Spinal cord (tissue), 10 donors: ENCODE measurements around the gene IMP3. TPM values are rescaled to one million over a fixed set of nuclear protein-coding genes. Genes with fewer than 3 reads are reported as not detected.
"Not testable (repeated sequence)": the region's sequence is repeated elsewhere in the genome, so short reads cannot be mapped to it uniquely, and the experiment has no call there.

Source experiments
- DNase-seq, 6 donors: peaks; one replicate each; pipeline versions ENCODE4 v3.0.0 to v3.0.0-alpha.2; 2013 to 2015; ENCODE audit warnings: low spot score in 6 of 6, low read depth in 4 of 6
- H3K27ac ChIP-seq: one replicate; pipeline ENCODE4 v1.5.1; 2013; ENCODE audit warnings: low read depth, low read length, control low read depth
- H3K27me3 ChIP-seq: one replicate; pipeline ENCODE4 v1.6.1; 2013; ENCODE audit warnings: low read length; ENCODE audit not compliant: control insufficient read depth, insufficient read depth
- H3K36me3 ChIP-seq: one replicate; pipeline ENCODE4 v1.6.1; 2013; ENCODE audit warnings: low read length; ENCODE audit not compliant: control insufficient read depth, insufficient read depth
- H3K4me1 ChIP-seq: one replicate; pipeline ENCODE4 v1.6.1; 2013; ENCODE audit warnings: low read length; ENCODE audit not compliant: control insufficient read depth, insufficient read depth
- H3K4me3 ChIP-seq: one replicate; pipeline ENCODE4 v1.5.1; 2013; ENCODE audit warnings: low read depth, low read length, control low read depth
- H3K9me3 ChIP-seq: one replicate; pipeline ENCODE4 v1.6.1; 2013; ENCODE audit warnings: low read length; ENCODE audit not compliant: control insufficient read depth, insufficient read depth
- WGBS: methylation state at CpG from one replicate; pipeline ENCODE4 v1.1.5; 2013; ENCODE audit warnings: missing lambda C conversion rate; ENCODE audit not compliant: insufficient coverage; 5-methylcytosine and 5-hydroxymethylcytosine counted together
- polyA plus RNA-seq, 2 donors: library from polyadenylated mRNA; unstranded; fragments of 120-200 nt; gene quantifications; one replicate each; pipeline ENCODE4 v1.2.1, GENCODE V29; 2013; ENCODE audit not compliant: insufficient read length in 2 of 2
- total RNA-seq, 2 donors: library from RNA; depleted of rRNA in 1 of 2; stranded (reverse); fragments of 120-200 nt in 1 of 2; fragments of >200 nt in 1 of 2; gene quantifications; one replicate each; pipeline versions ENCODE4 v1.2.3 to v1.2.4, GENCODE V29; 2013 to 2014
- donor health status: healthy.

The IMP3 gene
- total and polyA plus RNA-seq, 4 donors = 34.7 to 66.6 (median 59.5) TPM

DNA sequence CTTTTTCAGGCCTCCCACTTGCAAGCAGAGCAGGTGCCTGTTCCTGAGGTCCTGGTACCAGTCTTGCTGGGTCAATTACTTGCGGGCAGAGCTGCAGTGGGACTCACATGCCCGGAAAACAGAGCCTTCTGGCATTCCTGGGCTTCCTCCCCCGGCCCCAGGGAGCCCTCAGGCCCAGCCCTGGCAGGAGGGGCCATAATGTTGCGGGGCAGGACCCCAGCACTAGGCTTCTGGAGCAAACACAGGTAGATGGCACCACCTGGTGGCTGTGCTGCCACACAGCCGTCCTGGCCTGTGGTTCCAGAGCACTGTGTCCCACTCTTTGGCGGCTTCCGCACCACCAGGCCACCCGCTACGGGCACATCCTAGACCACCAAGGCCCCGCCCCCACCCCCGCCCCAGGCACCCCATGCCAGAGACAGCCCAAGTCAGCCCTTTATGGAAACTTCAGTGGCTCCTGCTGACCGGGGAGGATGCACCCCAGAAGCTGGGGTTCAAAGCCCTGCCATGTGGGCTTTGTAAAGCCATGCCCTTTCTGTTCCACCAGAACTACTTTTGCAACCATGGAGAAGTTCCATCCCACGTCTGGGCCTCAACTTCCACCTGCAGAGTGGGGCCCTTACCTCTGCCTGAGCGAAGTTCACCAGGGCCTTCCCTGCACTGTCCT, 43.8 kb upstream of the IMP3 start:
- not testable (repeated sequence) for H3K9me3 ChIP-seq, H3K27ac ChIP-seq, H3K4me3 ChIP-seq, H3K27me3 ChIP-seq
- WGBS = 17% methylated on average over 12 of the region's 14 CpGs
- Histone ChIP-seq H3K4me1 (peaks cover 23% of the 10 kb centered on the region), H3K36me3 (peaks cover 47% of the 10 kb centered on the region)
- peak in 2 of 6 donors; percentile 85 to 88 for DNase-seq

DNA sequence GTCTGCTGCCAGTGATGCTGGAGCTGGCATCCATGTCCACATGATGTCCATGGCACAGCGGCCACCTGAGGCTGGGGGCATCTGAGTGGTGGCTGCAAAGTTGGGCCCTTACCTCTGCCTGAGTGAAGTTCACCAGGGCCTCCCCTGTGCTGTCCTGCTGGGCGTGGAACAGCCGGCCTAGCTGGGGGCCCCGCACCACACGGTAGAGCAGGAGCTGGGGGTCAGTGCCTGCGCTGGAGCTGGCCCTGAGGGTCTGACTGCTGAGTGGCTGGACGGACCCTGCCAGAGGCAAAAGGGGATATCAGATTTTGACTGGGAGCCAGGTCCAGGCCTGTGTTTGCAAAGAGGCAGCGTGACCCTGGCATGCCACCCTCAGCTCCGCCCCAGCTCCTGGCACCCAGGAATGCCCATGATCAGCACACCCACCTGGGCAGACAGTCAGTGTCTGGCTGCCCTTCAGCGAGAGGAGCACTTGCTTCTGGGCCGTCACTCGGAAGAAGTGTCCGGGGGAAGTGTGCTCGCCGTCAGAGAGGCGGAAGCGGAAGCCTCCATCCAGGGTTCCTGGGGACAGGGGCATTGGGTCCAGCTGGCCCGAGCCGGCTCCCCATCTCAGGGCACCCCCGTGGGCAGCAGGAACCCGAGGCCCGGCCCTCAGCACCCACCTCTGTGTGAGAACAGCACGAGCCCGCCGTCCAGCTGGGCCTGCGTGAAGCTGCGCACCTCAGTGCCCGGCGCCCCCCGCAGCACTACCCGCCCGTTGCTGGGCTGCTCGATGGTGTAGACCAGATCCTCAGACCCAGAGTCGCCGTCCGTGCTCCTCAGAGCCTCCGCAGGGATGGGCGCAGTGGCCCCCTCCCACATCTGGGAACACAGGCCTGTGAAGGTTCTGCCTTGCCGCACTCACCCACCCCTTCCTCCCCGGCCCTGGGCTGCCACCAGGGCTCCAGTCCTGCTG, 42.4 kb upstream of the IMP3 start:
- peaks cover 39% of the 10 kb centered on the region for H3K36me3 ChIP-seq
- WGBS = 90% methylated on average over 36 of the region's 40 CpGs

DNA sequence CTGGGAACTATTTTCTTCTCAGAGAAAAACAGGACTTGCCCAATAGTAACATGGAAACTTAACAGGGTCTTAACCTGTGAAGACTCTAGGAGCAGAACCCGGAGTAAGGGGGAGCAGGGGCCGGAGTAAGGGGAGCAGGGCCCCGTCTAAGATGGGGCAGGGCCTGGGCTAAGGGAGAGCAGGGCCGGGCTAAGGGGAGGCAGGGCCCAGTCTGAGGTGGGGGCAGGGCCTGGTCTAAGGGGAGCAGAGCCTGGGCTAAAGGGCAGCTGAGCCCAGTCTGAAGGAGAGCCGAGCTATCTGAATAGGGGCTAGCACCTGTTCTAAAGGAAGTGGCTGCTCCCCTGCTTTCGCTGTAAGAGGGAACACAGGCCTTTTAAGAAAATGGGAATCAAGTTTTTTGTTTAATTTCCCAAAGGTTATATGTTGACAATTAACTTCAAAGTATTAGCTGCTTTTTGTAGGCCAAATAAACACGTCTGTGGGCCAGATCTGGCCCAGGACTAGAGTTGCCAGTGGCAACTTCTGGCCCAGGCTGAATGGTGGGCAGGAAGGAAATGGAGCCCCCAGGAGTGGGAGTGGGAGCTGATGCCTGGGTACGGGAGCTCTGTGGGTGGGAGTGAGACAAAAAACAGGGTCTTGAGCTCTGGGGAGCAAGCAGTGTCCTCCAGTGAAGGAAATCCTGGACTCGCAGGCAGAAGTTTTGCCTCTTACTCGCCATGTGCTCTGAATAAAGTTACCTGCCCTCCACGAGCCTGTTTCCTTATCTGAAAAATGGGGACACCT, 40.2 kb upstream of the IMP3 start:
- no peak for DNase-seq
- WGBS = 67% methylated on average over 9 of the region's 11 CpGs
- H3K36me3 ChIP-seq = peaks cover 53% of the 10 kb centered on the region
- H3K4me3 ChIP-seq = no peak overlapping the region
- peaks cover 27% of the 10 kb centered on the region for H3K4me1 ChIP-seq
- H3K27ac ChIP-seq = no peak overlapping the region
- no peaks in the 10 kb centered on the region for H3K9me3 ChIP-seq
- H3K27me3 ChIP-seq = no peaks in the 10 kb centered on the region

More for the DNA sequence above, 42.4 kb upstream of the IMP3 start:
- H3K27me3 ChIP-seq = no peaks in the 10 kb centered on the region
- no peak overlapping the region for H3K4me3 ChIP-seq
- H3K9me3 ChIP-seq = no peaks in the 10 kb centered on the region
- H3K4me1 ChIP-seq = peaks cover 23% of the 10 kb centered on the region
- DNase-seq = no peak
- H3K27ac ChIP-seq = no peak overlapping the region

DNA sequence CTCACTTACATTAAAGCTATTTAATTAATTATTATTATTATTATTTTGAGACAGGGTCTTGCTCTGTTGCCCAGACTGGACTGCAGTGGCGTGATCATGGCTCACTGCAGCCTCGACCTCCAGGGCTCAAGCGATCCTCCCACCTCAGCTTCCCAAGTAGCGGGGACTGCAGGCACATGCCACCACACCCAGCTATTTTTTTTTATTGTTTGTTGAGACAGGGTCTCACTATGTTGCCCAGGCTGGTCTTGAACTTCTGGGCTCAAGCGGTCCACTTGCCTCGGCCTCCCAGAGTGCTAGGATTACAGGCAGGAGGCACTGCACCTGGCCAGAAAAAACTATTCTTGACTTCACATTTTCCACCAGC, 38.3 kb upstream of the IMP3 start:
- Histone ChIP-seq H3K36me3 (peaks cover 52% of the 10 kb centered on the region), H3K4me1 (peaks cover 37% of the 10 kb centered on the region)
- not testable (repeated sequence) for H3K27me3 ChIP-seq, H3K4me3 ChIP-seq, H3K27ac ChIP-seq, DNase-seq, H3K9me3 ChIP-seq
- 88% methylated on average over 5 of the region's 6 CpGs for WGBS

DNA sequence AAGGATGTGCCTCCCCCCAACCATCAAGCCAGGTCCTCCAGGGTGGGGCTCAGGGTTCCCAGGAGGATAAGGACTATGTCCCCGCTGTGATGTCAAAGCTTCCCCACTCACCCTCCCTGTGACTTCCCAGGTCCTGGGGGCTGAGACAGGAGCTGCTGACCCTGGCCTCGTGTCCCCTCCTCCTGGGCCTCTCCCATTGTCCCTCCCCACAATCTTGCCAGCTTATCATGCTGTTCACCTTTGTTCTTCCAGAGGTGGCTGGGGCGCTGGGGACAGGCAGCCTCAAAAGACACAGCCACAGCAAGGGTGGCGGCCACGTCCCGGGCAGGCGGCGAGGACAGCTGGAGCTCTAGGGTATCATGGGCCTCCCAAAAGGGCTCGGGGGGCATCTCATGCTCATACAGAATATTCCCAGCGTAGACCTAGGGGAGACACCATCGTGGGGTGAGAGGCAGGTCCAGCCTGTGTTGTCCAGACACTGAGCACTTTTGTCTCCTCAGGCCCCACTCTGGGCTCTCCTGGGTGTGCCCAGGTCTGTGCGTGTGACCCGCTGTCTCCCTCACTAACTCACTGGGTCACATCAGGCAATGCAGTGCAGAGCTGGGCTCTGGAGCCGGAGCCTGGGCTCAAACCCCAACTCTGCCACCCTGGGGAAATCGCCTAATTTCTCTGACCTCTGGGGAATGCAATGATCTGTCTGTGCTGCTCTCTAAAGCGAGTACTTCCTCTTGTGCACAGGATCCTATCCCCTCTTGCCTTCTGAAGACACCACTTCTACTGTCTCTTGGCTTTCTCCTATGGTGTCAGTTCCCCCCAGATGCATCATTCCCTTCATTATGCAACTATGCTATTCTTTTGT, 37.7 kb upstream of the IMP3 start:
- H3K4me1 ChIP-seq = peaks cover 42% of the 10 kb centered on the region
- H3K27me3 ChIP-seq = no peaks in the 10 kb centered on the region
- no peak overlapping the region for H3K27ac ChIP-seq
- DNase-seq = no peak
- no peaks in the 10 kb centered on the region for H3K9me3 ChIP-seq
- no peak overlapping the region for H3K4me3 ChIP-seq
- WGBS = 65% methylated on average over 16 of the region's 16 CpGs
- H3K36me3 ChIP-seq = peaks cover 46% of the 10 kb centered on the region

DNA sequence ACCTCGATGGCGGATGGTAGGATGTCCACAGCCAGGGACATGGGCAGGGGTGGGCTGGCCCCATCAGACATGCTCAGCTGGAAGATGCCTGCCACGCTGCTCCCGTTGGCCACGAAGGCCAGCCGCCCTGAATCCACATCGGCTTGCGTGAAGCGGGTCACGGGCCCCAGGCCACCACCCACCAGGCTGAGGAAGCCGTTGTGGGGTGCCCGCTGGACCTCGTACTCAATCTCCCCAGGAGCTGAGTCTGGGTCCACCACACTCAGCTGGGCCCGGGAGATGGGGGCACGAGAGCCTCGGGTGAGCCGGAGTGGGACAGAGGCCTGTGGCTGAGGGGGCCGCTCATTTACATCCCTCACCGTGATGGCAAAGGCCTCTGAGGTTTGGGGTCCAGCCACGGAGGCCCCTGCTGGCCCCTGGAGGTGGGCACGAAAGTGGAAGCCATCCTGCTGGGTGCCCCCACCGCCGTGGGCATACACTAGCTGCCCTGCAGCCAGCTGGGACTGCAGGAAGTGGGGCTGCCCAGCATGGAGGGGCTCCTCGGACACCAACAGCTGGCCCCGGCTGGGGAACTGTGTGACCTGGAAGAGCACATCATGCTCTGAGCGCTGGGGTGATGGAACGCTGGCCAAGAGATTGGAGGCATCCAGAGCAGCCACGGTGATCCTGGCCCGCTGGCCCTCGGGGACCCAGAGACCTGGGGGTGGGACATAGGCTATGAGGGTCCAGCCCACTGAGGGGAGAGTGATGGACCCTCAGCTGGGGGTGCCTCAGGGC, 36.9 kb upstream of the IMP3 start:
- Histone ChIP-seq H3K36me3 (peaks cover 38% of the 10 kb centered on the region), H3K27me3 (no peaks in the 10 kb centered on the region), H3K4me1 (peaks cover 50% of the 10 kb centered on the region), H3K27ac (no peak overlapping the region), H3K9me3 (no peaks in the 10 kb centered on the region), H3K4me3 (no peak overlapping the region)
- no peak for DNase-seq
- WGBS = 93% methylated on average over 30 of the region's 30 CpGs

DNA sequence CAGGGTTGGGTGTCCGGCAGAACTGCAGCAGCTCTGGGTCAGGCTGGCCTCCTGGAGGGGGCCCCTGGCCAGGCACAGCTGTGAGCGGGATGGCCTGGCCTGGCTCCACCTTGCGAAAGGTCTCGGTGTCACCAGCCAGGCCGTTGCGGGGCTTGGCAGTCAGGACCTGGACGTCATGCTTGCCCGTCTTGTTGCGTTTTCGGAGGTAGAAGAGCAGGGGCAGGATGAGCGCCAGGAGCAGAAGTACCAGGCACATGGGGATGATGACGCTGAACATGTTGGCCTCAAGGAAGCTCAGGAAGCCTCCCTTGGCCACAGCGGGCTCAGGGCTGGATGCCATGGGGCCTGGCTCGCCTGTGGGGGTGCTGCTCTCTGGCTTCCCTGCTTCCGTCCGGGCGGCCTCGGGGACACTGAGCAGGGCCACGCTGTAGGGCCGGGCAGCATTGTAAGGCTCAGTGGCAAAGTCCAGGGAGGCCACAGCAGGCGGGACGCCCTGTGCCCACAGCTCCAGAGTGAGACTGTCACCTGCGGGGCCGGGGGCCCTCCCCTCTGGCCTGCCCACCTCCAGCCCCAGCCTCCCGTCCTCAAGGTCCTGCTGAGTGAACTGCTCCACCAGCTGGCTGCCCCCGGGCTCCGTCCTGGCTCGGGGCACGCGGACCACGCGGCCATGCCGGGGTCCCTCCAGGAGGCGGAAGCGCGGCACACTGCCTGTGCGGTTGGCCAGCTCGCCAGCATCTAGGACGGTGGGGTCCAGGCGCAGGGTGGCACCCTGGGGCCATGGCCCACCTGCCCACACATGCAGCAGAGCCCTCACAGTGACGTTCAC, 35.8 kb upstream of the IMP3 start:
- H3K27ac ChIP-seq = no peak overlapping the region
- no peaks in the 10 kb centered on the region for H3K9me3 ChIP-seq
- DNase-seq = no peak
- H3K36me3 ChIP-seq = peaks cover 32% of the 10 kb centered on the region
- no peak overlapping the region for H3K4me3 ChIP-seq
- WGBS = 93% methylated on average over 41 of the region's 41 CpGs
- peaks cover 44% of the 10 kb centered on the region for H3K4me1 ChIP-seq
- no peaks in the 10 kb centered on the region for H3K27me3 ChIP-seq

DNA sequence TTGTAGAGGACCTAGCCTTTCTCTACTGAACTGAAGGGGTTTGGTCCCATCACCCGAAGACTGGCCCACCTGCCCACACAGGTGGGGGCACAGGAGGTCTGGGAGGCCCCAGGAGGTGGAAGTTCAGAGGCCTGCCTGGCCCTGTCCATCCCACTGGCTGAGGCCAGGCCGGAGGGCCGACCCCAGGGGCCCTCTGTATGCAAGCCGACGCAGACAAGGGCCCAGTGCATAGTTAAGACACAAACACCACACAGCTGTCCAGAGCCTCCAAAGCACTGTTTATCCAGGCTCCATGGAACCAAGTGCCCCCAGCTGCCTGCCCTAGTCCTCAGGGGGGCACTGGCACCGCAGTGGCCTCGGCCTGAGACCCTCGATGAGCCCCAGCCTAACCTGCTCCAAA, 34.3 kb upstream of the IMP3 start:
- Histone ChIP-seq H3K36me3 (peaks cover 31% of the 10 kb centered on the region), H3K9me3 (no peaks in the 10 kb centered on the region), H3K4me3 (no peak overlapping the region), H3K27me3 (no peaks in the 10 kb centered on the region), H3K4me1 (peaks cover 36% of the 10 kb centered on the region), H3K27ac (no peak overlapping the region)
- WGBS = 73% methylated on average over 8 of the region's 8 CpGs
- DNase-seq = no peak
